Measurements from ENCODE around the gene TMEM219.

Gene TMEM219

DNA sequence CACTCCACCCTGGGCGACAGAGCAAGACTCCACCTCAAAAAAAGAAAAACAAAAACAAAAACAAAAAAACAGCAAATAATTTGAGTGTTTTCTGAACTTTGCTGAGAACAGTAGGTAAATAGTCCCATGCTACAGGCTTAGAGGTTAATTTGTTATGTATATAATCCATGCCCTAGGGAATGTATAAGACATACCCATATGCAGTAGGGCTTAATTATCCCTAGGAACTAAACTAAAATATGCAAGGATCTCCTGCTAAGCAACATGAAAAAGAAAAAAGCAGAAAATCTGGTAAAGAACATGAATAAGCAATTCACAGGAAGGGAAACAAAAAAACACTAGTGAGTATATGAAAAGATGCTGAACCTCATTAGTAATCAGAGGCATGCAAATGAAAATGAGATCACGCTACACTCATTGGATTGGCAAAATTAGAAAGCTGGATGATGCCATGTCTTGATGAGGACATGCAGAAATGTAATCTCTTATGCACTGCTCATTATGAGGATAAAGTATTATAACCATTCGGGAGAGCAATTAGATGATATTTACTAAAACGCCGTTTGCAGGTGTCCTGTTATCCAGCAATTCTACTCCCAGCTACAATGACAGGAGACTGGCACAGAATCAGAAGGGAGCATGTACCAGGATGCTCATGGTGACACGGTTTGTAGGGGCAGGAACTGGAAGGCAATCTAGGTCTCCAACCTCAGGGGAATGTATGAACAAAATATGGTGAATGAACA lies 41.4 kb upstream of the TMEM219 start:
- H3K36me3 ChIP-seq (ENCODE audit: control insufficient read depth in 2 of 2, insufficient read depth in 1 of 2, low read length in 2 of 2), result peaks cover 10 to 50% of the 10 kb centered on the region in 2 experiments
- CTCF ChIA-PET, result interaction anchor here (0.6 kb wide), 1 partner anchor 230 kb away, joined by 4 read pairs; no protein-coding TSS in a partner anchor
- TF ChIP-seq ZBTB1 (tag by site-specific recombination; IDR thresholded peaks at IDR 0.05), result no peak
- TF ChIP-seq SCRT1 (tag by site-specific recombination; IDR thresholded peaks at IDR 0.05; ENCODE audit: borderline replicate concordance), result no peak
- no peak for TF ChIP-seq ZNF335 (tag by site-specific recombination; conservative IDR thresholded peaks at IDR 0.05)
- no peak for TF ChIP-seq ZNF768 (tag by site-specific recombination; IDR thresholded peaks at IDR 0.05)
- TF ChIP-seq REPIN1 (tag by site-specific recombination; IDR thresholded peaks at IDR 0.05; ENCODE audit: low read depth), result no peak
- no peak for TF ChIP-seq ZNF776 (tag by site-specific recombination; IDR thresholded peaks at IDR 0.05; ENCODE audit: borderline replicate concordance)
- TF ChIP-seq ZNF830 (tag by site-specific recombination; IDR thresholded peaks at IDR 0.05; ENCODE audit: low read depth), result no peak
- TF ChIP-seq ZNF529 (tag by site-specific recombination; IDR thresholded peaks at IDR 0.05; ENCODE audit: insufficient replicate concordance), result no peak
- no peak for TF ChIP-seq ZNF621 (tag by site-specific recombination; IDR thresholded peaks at IDR 0.05)
- no peak for TF ChIP-seq ZNF530 (tag by site-specific recombination; IDR thresholded peaks at IDR 0.05; ENCODE audit: low read depth)
- no peak for TF ChIP-seq ZNF585B (tag by site-specific recombination; IDR thresholded peaks at IDR 0.05)
- TF ChIP-seq BCL6B (tag by site-specific recombination; IDR thresholded peaks at IDR 0.05), result no peak
- no peak for TF ChIP-seq ZNF132 (tag by site-specific recombination; IDR thresholded peaks at IDR 0.05; ENCODE audit: borderline replicate concordance)
- POLR2A ChIA-PET, result interaction anchor here (0.6 kb wide), 1 partner anchor 97 kb away, joined by 10 read pairs; no protein-coding TSS in a partner anchor
- no peak overlapping the region for H3K4me3 ChIP-seq (ENCODE audit: low read depth, low read length)
- H3K27ac ChIP-seq (ENCODE audit: extremely low read depth, low read depth, low read length), result no peak overlapping the region
- no peaks in the 10 kb centered on the region for H3K9me3 ChIP-seq (ENCODE audit: control insufficient read depth, insufficient read depth, low read depth, low read length)
- peaks cover 4% of the 10 kb centered on the region; the same call in 1 of the 2 replicates for H3K4me1 ChIP-seq (ENCODE audit: control insufficient read depth, insufficient read depth, low read length)

DNA sequence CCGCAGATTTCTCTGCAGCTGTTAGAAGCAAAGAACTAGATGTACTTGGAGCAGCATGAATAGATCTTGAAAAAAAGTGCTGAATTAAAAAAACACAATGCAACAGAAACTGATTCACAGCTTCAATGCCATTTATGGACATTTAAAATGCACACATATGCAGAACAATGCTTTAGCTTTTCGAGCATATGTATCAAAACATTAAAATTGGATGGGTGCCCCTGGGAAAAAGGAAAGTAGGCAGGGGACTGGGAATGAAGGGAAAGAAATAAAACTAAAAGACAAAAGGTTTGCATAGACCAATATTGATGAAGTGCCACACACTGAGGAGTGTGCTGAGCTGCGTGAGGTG lies 40.9 kb upstream of the TMEM219 start:
- CTCF ChIA-PET, result interaction anchor here (0.6 kb wide), 1 partner anchor 230 kb away, joined by 4 read pairs; no protein-coding TSS in a partner anchor
- TF ChIP-seq ZNF155 (tag by site-specific recombination; IDR thresholded peaks at IDR 0.05), result no peak
- TF ChIP-seq ZNF544 (tag by site-specific recombination; IDR thresholded peaks at IDR 0.05), result no peak
- Histone ChIP-seq H3K36me3 (ENCODE audit: control insufficient read depth in 2 of 2, insufficient read depth in 1 of 2, low read length in 2 of 2) (peaks cover 10 to 48% of the 10 kb centered on the region in 2 experiments), H3K4me3 (ENCODE audit: low read depth, low read length) (no peak overlapping the region), H3K4me1 (ENCODE audit: control insufficient read depth, insufficient read depth, low read length) (peaks cover 4% of the 10 kb centered on the region; the same call in 1 of the 2 replicates), H3K27ac (ENCODE audit: extremely low read depth, low read depth, low read length) (no peak overlapping the region), H3K9me3 (ENCODE audit: control insufficient read depth, insufficient read depth, low read depth, low read length) (no peaks in the 10 kb centered on the region)
- POLR2A ChIA-PET, result interaction anchor here (0.6 kb wide), 1 partner anchor 97 kb away, joined by 10 read pairs; no protein-coding TSS in a partner anchor

DNA sequence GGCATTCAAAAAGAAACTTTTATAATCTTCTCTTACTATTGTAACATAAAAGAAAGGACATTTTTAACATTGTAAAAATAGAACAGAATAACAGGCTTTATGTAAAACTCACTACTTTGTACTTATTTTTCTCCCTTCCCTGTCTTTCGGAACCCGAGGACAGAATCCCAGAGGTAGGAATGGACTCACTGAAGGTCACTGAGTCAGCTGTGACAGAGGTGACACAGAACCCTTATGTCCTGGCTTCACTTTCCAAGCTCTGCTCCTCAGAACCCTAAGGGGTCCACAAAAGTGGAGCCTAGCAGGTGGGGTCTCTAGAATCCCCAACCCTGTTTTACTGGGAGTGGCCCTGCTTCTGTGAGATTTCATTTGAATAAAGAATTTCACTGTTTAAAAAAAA lies 39.6 kb upstream of the TMEM219 start:
- H3K27ac ChIP-seq (ENCODE audit: extremely low read depth, low read depth, low read length), result no peak overlapping the region
- POLR2A ChIA-PET, result interaction anchor here (1.2 kb wide), 1 partner anchor 55 kb away, joined by 3 read pairs; no protein-coding TSS in a partner anchor
- CTCF ChIA-PET, result interaction anchor here (0.6 to 0.8 kb wide), 3 partner anchors 13 to 1684 kb away, joined by 3 to 5 read pairs (median 3); no protein-coding TSS in a partner anchor
- H3K9me3 ChIP-seq (ENCODE audit: control insufficient read depth, insufficient read depth, low read depth, low read length), result no peaks in the 10 kb centered on the region
- peaks cover 10 to 44% of the 10 kb centered on the region in 2 experiments for H3K36me3 ChIP-seq (ENCODE audit: control insufficient read depth in 2 of 2, insufficient read depth in 1 of 2, low read length in 2 of 2)
- H3K4me1 ChIP-seq (ENCODE audit: control insufficient read depth, insufficient read depth, low read length), result peaks cover 4% of the 10 kb centered on the region; the same call in 1 of the 2 replicates
- H3K4me3 ChIP-seq (ENCODE audit: low read depth, low read length), result no peak overlapping the region
- TF ChIP-seq ZEB2 (tag by site-specific recombination; IDR thresholded peaks at IDR 0.05), result no peak
- no peak for TF ChIP-seq ZNF571 (tag by site-specific recombination; IDR thresholded peaks at IDR 0.05)
- TF ChIP-seq HOXA7 (CRISPR knock-in tag; IDR thresholded peaks at IDR 0.05; ENCODE audit: borderline replicate concordance), result no peak
- TF ChIP-seq PATZ1 (tag by site-specific recombination; IDR thresholded peaks at IDR 0.05), result no peak
- no peak for TF ChIP-seq ZNF274 (IDR thresholded peaks at IDR 0.05; ENCODE audit: low read length)
- TF ChIP-seq ZNF274 (tag by site-specific recombination; IDR thresholded peaks at IDR 0.05; ENCODE audit: borderline replicate concordance), result no peak
- no peak for TF ChIP-seq ZBTB21 (tag by site-specific recombination; IDR thresholded peaks at IDR 0.05)
- TF ChIP-seq KLF17 (tag by site-specific recombination; IDR thresholded peaks at IDR 0.05), result no peak
- TF ChIP-seq ZNF792 (tag by site-specific recombination; IDR thresholded peaks at IDR 0.05), result no peak
- no peak for TF ChIP-seq TCF7L2 (IDR thresholded peaks at IDR 0.05; ENCODE audit: borderline replicate concordance, low read depth, low read length)
- TF ChIP-seq ZNF664 (tag by site-specific recombination; IDR thresholded peaks at IDR 0.05), result no peak
- no peak for TF ChIP-seq ZNF558 (tag by site-specific recombination; IDR thresholded peaks at IDR 0.05)
- TF ChIP-seq SP3 (tag by site-specific recombination; IDR thresholded peaks at IDR 0.05), result no peak
- no peak for TF ChIP-seq ZNF707 (tag by site-specific recombination; IDR thresholded peaks at IDR 0.05)

Measured in HEK293 (cell line).